Sigmoid colon (tissue), 4 donors: ENCODE results near the gene TSR3.

Experiments
- POLR2AphosphoS5 ChIP-seq, 4 donors: sonication (generic); formaldehyde crosslinking; IDR thresholded peaks; one replicate each; pipeline ENCODE4 v1.6.1; 2017; ENCODE audit warnings: antibody characterized with exemption in 4 of 4
- TF ChIP-seq, protein P1 (sequence below), 4 experiments: fragments of 450-650 bp in 3 of 4; fragments of 200-600 bp in 1 of 4; IDR thresholded peaks; one replicate each; pipeline ENCODE4 v1.5.1; 2016 to 2019; ENCODE audit warnings: antibody characterized with exemption in 4 of 4, mild to moderate bottlenecking in 3 of 4, moderate library complexity in 2 of 4

DNA sequence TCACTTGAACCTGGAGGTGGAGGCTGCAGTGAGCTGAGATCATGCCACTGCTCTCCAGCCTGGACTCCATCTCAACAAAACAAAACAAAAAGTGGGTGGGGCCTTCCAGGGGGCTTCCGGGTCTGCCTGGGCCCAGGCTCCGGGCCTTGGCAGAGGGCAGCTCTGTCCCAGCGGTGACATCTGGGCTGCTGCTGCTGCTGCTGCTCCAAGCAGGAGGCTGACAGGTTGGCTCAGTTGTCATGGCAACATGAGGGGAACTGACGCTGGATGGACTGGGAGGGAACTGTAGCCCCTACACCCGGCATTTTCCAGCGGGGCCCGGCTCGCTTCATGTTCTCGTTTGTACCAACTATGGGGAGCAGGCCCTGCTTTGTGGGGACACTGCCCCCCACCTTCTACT, 14.2 kb downstream of the TSR3 start:
- TF ChIP-seq POLR2AphosphoS5 (IDR thresholded peaks at IDR 0.05), result no peak
- TF ChIP-seq, protein P1, sequence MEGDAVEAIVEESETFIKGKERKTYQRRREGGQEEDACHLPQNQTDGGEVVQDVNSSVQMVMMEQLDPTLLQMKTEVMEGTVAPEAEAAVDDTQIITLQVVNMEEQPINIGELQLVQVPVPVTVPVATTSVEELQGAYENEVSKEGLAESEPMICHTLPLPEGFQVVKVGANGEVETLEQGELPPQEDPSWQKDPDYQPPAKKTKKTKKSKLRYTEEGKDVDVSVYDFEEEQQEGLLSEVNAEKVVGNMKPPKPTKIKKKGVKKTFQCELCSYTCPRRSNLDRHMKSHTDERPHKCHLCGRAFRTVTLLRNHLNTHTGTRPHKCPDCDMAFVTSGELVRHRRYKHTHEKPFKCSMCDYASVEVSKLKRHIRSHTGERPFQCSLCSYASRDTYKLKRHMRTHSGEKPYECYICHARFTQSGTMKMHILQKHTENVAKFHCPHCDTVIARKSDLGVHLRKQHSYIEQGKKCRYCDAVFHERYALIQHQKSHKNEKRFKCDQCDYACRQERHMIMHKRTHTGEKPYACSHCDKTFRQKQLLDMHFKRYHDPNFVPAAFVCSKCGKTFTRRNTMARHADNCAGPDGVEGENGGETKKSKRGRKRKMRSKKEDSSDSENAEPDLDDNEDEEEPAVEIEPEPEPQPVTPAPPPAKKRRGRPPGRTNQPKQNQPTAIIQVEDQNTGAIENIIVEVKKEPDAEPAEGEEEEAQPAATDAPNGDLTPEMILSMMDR (IDR thresholded peaks at IDR 0.05), result no peak
